Left ventricle myocardium inferior (tissue), 1 donor: ENCODE results near the gene HAVCR1. TPM values are rescaled to one million over a fixed set of nuclear protein-coding genes. Genes with fewer than 3 reads are reported as not detected.

ENCODE experiments used
- DNase-seq: peaks from one replicate; pipeline ENCODE4 v3.0.0-alpha.2; 2020
- H3K27ac ChIP-seq: fragments of 200-600 bp; replicated peaks from 2 replicates; pipeline ENCODE4 v1.8.0; 2021
- H3K27me3 ChIP-seq: fragments of 200-600 bp; 2 replicates; pipeline ENCODE4 v1.8.0; 2021; ENCODE audit warnings: low read depth
- H3K36me3 ChIP-seq: fragments of 200-600 bp; 2 replicates; pipeline ENCODE4 v1.8.0; 2021
- H3K4me1 ChIP-seq: fragments of 200-600 bp; 2 replicates; pipeline ENCODE4 v1.8.0; 2021
- H3K4me3 ChIP-seq: fragments of 200-600 bp; 2 replicates; pipeline ENCODE4 v1.8.0; 2021; ENCODE audit warnings: mild to moderate bottlenecking, moderate library complexity
- H3K9me3 ChIP-seq: fragments of 200-600 bp; replicated peaks from 2 replicates; pipeline ENCODE4 v1.8.0; 2021
- CTCF ChIP-seq: fragments of 200-600 bp; IDR thresholded peaks from 2 replicates; pipeline ENCODE4 v1.8.0; 2021; ENCODE audit warnings: antibody characterized with exemption, mild to moderate bottlenecking, borderline replicate concordance
- intact Hi-C: fragments of 100-400 bp; cut with micrococcal nuclease; formaldehyde crosslinking; loops from one replicate; pipeline ENCODE4 v1.11.0; 2022
- total RNA-seq: library from RNA; stranded (reverse); fragmentation: NEBNext Ultra II Directional; extraction: Animal tissue kit (Norgen Biotek cat#: 25700); gene quantifications from one replicate; pipeline ENCODE4 v1.2.1, GENCODE V29; 2021
- donor health status: DM: no; HTN: yes; CAD: no; lungs with severe emphysema.

HAVCR1 gene
- total RNA-seq, 1 donor from 2014 or later, result not detected

- no peak for DNase-seq
- Histone ChIP-seq H3K4me3 (no peak overlapping the region), H3K9me3 (no peaks in the 10 kb centered on the region), H3K4me1 (no peaks in the 10 kb centered on the region), H3K27ac (no peak overlapping the region), H3K36me3 (no peaks in the 10 kb centered on the region), H3K27me3 (peaks cover 5% of the 10 kb centered on the region)
- intact Hi-C loops, result no loop called here
- peak; percentile 53 for TF ChIP-seq CTCF
Measured at GRCh38 chr5:157026789-157027424, 32.0 kb downstream of the HAVCR1 start.

GRCh38 chr5:157025093-157025698 lies 33.7 kb downstream of the HAVCR1 start:
- Histone ChIP-seq H3K27ac (no peak overlapping the region), H3K4me3 (no peak overlapping the region), H3K9me3 (no peaks in the 10 kb centered on the region), H3K36me3 (no peaks in the 10 kb centered on the region), H3K4me1 (peaks cover 8% of the 10 kb centered on the region), H3K27me3 (peaks cover 5% of the 10 kb centered on the region)
- intact Hi-C loops, result no loop called here
- DNase-seq, result no peak
- TF ChIP-seq CTCF, result no peak

GRCh38 chr5:157024208-157024959 lies 34.5 kb downstream of the HAVCR1 start:
- Histone ChIP-seq H3K4me3 (no peak overlapping the region), H3K36me3 (no peaks in the 10 kb centered on the region), H3K27me3 (peaks cover 5% of the 10 kb centered on the region), H3K27ac (no peak overlapping the region), H3K9me3 (no peaks in the 10 kb centered on the region), H3K4me1 (peaks cover 8% of the 10 kb centered on the region)
- no peak for TF ChIP-seq CTCF
- intact Hi-C loops, result no loop called here
- DNase-seq, result no peak

- no peaks in the 10 kb centered on the region for H3K36me3 ChIP-seq
- no peak for DNase-seq
- no peaks in the 10 kb centered on the region for H3K27me3 ChIP-seq
- H3K4me1 ChIP-seq, result peaks cover 8% of the 10 kb centered on the region
- no peak overlapping the region for H3K4me3 ChIP-seq
- intact Hi-C loops, result no loop called here
- TF ChIP-seq CTCF, result no peak
- H3K9me3 ChIP-seq, result peaks cover 21% of the 10 kb centered on the region
- H3K27ac ChIP-seq, result no peak overlapping the region
Measured at GRCh38 chr5:157022024-157022423, 36.9 kb downstream of the HAVCR1 start.

GRCh38 chr5:157020511-157021222 lies 38.2 kb downstream of the HAVCR1 start:
- no peak for TF ChIP-seq CTCF
- Histone ChIP-seq H3K4me1 (peaks cover 8% of the 10 kb centered on the region), H3K9me3 (peaks cover 25% of the 10 kb centered on the region), H3K27me3 (no peaks in the 10 kb centered on the region), H3K36me3 (no peaks in the 10 kb centered on the region), H3K27ac (peak overlapping the region; percentile 56), H3K4me3 (no peak overlapping the region)
- intact Hi-C loops, result no loop called here
- DNase-seq, result no peak
